Brain microvascular endothelial cell (primary cell): Measurements from ENCODE around the gene S1PR4.

ENCODE experiments used
- DNase-seq: peaks from one replicate; pipeline ENCODE4 v3.0.0-alpha.2; 2020
- H3K27ac ChIP-seq: fragments of 250-450 bp; sonication (Bioruptor Pico); 2 replicates; pipeline ENCODE4 v1.5.1; 2020; ENCODE audit warnings: mild to moderate bottlenecking, moderate library complexity
- H3K27me3 ChIP-seq: fragments of 250-450 bp; sonication (Bioruptor Pico); replicated peaks from 2 replicates; pipeline ENCODE4 v1.5.1; 2020; ENCODE audit warnings: mild to moderate bottlenecking
- H3K36me3 ChIP-seq: fragments of 250-450 bp; sonication (Bioruptor Pico); replicated peaks from 2 replicates; pipeline ENCODE4 v1.5.1; 2020; ENCODE audit warnings: mild to moderate bottlenecking
- H3K4me3 ChIP-seq: 2 replicates; pipeline ENCODE4 v1.5.1; 2011; ENCODE audit warnings: low read depth, mild to moderate bottlenecking, control low read depth, low read length, moderate library complexity
- in situ Hi-C: cut with HindIII; loops from 2 replicates; pipeline ENCODE4 v1.10.0; 2017; ENCODE audit warnings: low sequenced_read_pairs, low pct_ligation_motif_present
- TF ChIP-seq, protein P1 (sequence below): IDR thresholded peaks from 2 replicates; pipeline ENCODE4 v1.5.1; 2011; ENCODE audit warnings: low read depth, mild to moderate bottlenecking, moderate library complexity, low read length, control low read depth, inconsistent platforms; ENCODE audit errors: missing control alignments

Gene S1PR4

DNA sequence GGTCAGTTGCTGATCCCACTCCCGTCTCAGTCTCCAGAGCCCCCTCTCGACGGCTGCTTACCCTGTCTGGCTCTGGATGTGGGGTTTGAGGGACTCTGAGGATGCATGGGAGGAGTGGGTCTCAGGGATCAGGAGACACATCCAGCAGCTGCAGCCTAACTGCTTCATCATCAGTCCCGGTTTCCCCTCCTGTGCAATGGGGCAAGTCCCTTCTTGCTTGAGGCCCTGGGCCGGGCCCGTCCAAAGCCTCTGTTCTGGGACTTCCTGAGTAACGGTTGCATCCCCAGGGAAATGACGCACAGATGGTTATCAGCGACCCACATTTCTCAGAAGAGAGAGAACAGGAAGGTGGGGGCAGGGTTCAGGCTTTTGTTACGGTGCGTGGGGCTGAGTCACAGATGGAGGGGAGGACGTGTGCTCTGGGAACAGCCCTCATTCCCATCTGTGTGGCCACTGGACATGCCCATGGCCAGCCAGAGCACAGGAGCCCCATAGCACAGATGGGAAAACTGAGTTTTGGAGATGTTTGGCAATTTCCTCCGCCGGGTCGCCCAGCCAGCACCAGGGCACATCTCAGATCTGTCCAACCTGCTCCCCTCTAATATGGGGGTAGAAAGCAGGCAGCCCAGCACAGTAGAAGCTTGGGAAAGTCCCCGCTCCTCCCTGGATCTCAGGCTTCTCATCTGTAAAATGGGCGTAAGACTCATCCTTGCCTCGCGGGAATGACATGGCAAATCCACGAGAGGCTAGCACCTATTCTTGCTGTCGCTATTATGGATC, 23.4 kb upstream of the S1PR4 start:
- no peaks in the 10 kb centered on the region for H3K27me3 ChIP-seq
- no peak overlapping the region for H3K4me3 ChIP-seq
- peak; percentile 100 for DNase-seq
- no peaks in the 10 kb centered on the region for H3K36me3 ChIP-seq
- peak overlapping the region; percentile 94 for H3K27ac ChIP-seq
- TF ChIP-seq, protein P1, sequence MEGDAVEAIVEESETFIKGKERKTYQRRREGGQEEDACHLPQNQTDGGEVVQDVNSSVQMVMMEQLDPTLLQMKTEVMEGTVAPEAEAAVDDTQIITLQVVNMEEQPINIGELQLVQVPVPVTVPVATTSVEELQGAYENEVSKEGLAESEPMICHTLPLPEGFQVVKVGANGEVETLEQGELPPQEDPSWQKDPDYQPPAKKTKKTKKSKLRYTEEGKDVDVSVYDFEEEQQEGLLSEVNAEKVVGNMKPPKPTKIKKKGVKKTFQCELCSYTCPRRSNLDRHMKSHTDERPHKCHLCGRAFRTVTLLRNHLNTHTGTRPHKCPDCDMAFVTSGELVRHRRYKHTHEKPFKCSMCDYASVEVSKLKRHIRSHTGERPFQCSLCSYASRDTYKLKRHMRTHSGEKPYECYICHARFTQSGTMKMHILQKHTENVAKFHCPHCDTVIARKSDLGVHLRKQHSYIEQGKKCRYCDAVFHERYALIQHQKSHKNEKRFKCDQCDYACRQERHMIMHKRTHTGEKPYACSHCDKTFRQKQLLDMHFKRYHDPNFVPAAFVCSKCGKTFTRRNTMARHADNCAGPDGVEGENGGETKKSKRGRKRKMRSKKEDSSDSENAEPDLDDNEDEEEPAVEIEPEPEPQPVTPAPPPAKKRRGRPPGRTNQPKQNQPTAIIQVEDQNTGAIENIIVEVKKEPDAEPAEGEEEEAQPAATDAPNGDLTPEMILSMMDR, result no peak
- in situ Hi-C loops, result no loop called here

DNA sequence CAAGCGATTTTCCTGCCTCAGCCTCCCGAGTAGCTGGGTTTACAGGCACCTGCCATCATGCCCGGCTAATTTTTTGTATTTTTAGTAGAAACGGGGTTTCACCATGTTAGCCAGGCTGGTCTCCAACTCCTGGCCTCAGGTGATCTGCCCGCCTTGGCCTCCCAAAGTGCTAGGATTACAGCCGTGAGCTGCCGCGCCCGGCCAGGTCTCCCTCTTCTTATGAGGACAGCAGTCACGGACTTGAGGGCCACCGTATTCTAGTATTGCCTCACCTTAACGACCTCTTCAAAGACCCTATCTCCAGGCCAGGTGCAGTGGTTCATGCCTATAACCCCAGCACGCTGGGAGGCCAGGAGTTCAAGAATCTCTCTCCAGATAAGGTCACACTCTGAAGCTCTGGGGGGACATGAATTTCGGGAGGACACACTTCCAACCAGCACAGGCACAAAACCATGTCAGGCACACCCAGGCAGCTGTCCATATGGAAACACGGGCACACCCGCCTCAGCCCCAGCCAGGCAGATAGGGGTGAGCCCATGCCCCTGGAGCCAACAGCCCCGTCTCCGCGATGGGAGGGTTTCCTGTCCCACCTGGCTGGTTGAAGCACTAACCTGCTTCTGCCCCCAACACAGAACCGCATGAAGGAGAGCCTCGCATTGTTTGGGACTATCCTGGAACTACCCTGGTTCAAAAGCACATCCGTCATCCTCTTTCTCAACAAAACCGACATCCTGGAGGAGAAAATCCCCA, 21.3 kb upstream of the S1PR4 start:
- DNase-seq, result no peak
- H3K36me3 ChIP-seq, result no peaks in the 10 kb centered on the region
- no peak overlapping the region for H3K4me3 ChIP-seq
- no peak overlapping the region for H3K27ac ChIP-seq
- in situ Hi-C loops, result no loop called here
- no peaks in the 10 kb centered on the region for H3K27me3 ChIP-seq
- TF ChIP-seq, protein P1, result no peak

DNA sequence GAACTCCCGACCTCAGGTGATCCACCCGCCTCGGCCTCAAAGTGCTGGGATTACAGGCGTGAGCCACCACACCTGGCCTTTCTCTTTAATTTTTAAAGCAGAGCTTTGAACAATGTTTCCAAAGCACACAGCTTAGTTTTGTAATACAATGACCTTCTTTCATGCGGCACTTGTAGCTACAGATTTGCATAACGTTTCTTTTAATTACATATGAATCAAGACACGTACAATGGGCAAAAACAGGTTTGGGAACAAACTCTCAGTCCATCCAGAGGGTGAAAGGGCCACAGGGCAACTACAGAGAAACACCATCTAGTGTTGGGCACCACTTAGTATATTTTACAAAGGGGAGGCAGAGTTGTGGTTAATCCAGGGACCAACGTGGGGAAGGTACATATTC, 19.0 kb upstream of the S1PR4 start:
- Histone ChIP-seq H3K36me3 (no peaks in the 10 kb centered on the region), H3K4me3 (no peak overlapping the region), H3K27me3 (no peaks in the 10 kb centered on the region), H3K27ac (no peak overlapping the region)
- in situ Hi-C loops, result no loop called here
- DNase-seq, result no peak
- TF ChIP-seq, protein P1, result no peak

DNA sequence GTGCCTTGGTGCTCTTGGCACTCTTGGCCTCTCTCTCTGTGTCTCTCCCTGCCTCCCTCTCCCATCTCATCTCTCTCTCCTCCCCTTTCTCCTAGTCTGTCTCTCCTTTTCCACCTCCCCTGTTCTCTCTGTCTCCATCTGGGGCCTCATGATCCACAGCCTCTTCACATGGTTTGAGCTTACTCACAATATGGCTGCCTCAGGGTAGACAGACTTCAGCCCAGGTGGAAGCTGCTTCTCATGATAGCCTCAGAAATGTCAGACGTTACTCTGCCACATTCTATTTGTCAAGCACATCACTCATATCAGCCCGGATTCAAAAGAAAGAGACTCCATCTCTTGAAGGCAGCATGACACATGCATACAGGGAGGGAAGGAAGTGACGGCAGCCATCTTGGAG, 18.4 kb upstream of the S1PR4 start:
- Histone ChIP-seq H3K27ac (no peak overlapping the region), H3K4me3 (no peak overlapping the region), H3K27me3 (no peaks in the 10 kb centered on the region), H3K36me3 (no peaks in the 10 kb centered on the region)
- DNase-seq, result no peak
- TF ChIP-seq, protein P1, result no peak
- in situ Hi-C loops, result no loop called here

DNA sequence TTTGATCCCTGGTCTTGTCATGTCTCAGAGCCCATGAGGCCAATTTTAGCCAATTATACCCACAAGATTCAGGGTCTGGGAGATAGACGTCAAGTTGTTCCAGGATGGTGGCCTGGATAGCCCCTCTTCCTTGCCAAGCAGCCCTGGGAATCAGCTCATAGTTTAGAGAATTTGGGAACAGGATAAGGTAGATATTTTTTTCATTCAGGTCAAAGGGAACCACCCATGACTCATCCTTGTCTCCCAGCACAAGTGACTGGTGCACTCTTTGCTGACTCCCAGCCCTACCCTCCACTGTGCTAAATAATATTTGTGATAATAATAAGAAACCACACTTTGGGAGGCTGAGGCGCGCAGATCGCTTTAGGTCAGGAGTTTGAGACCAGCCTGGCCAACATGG, 17.1 kb upstream of the S1PR4 start:
- Histone ChIP-seq H3K4me3 (no peak overlapping the region), H3K27me3 (no peaks in the 10 kb centered on the region), H3K27ac (no peak overlapping the region), H3K36me3 (no peaks in the 10 kb centered on the region)
- TF ChIP-seq, protein P1, result no peak
- in situ Hi-C loops, result no loop called here
- peak; percentile 39 for DNase-seq
